Activated T-cell treated with anti-CD3 and anti-CD28 coated beads, Interleukin-2, amount 50 U/mL, for 1 hour (primary cell): ENCODE results near the gene BMP6.

Experiments used
- DNase-seq: peaks from one replicate; pipeline ENCODE4 v3.0.0-alpha.2; 2020

The BMP6 gene

GRCh38 chr6:7836371-7837026 is 110.6 kb downstream of the BMP6 start:
- DNase-seq, result no peak

GRCh38 chr6:7841781-7842468 is 116.0 kb downstream of the BMP6 start:
- DNase-seq, result no peak

GRCh38 chr6:7846966-7847818 is 121.3 kb downstream of the BMP6 start:
- no peak for DNase-seq

GRCh38 chr6:7848229-7848628 is 122.3 kb downstream of the BMP6 start:
- no peak for DNase-seq

- no peak for DNase-seq
These were observed 125.9 kb downstream of the BMP6 start for GRCh38 chr6:7851780-7852179.

- DNase-seq, result no peak
These were observed 133.7 kb downstream of the BMP6 start for GRCh38 chr6:7859591-7859990.

- no peak for DNase-seq
These were observed 139.9 kb downstream of the BMP6 start for GRCh38 chr6:7865781-7866180.

GRCh38 chr6:7866526-7866925 is 140.6 kb downstream of the BMP6 start:
- no peak for DNase-seq

- DNase-seq, result no peak
These were observed 143.0 kb downstream of the BMP6 start for GRCh38 chr6:7868926-7869325.

- no peak for DNase-seq
These were observed 152.6 kb downstream of the BMP6 start for GRCh38 chr6:7878401-7878964.

- DNase-seq, result no peak
These were observed 153.1 kb downstream of the BMP6 start for GRCh38 chr6:7879043-7879442.

- no peak for DNase-seq
These were observed 153.7 kb downstream of the BMP6 start for GRCh38 chr6:7879579-7879978.

GRCh38 chr6:7879980-7880717 is 154.2 kb downstream of the BMP6 start:
- no peak for DNase-seq

- DNase-seq, result no peak
These were observed 154.8 kb downstream of the BMP6 start for GRCh38 chr6:7880718-7881107.

GRCh38 chr6:7881765-7882500 is 156.0 kb downstream of the BMP6 start:
- no peak for DNase-seq

- no peak for DNase-seq
These were observed 156.8 kb downstream of the BMP6 start for GRCh38 chr6:7882505-7883257.

GRCh38 chr6:7883381-7883780 is 157.5 kb downstream of the BMP6 start:
- DNase-seq, result no peak

GRCh38 chr6:7886132-7886531 is 160.2 kb downstream of the BMP6 start:
- no peak for DNase-seq

- DNase-seq, result no peak
These were observed 161.5 kb downstream of the BMP6 start for GRCh38 chr6:7887278-7887991.

GRCh38 chr6:7888587-7889357 is 162.9 kb downstream of the BMP6 start:
- no peak for DNase-seq
